Stomach (tissue), 19 donors: Measurements from ENCODE around the gene SELE. TPM values are rescaled to one million over a fixed set of nuclear protein-coding genes. Genes with fewer than 3 reads are reported as not detected.

Experiments
- DNase-seq, 2 donors: peaks; one replicate each; pipeline versions ENCODE4 v3.0.0 to v3.0.0-alpha.2; 2013 to 2019
- H3K27ac ChIP-seq, 5 donors: fragments of 200-600 bp in 4 of 5; sonication (generic) in 4 of 5; one replicate each; pipeline ENCODE4 v1.5.1; 2013 to 2019; ENCODE audit warnings: mild to moderate bottlenecking in 1 of 5, moderate library complexity in 1 of 5
- H3K27me3 ChIP-seq, 3 donors: fragments of 200-600 bp; sonication (generic); one replicate each; pipeline ENCODE4 v1.5.1; 2017 to 2019; ENCODE audit warnings: mixed run types in 1 of 3
- H3K36me3 ChIP-seq, 4 donors: fragments of 200-600 bp; sonication (generic); 1 replicate in 3 of 4; 2 replicates in 1 of 4; pipeline ENCODE4 v1.5.1; 2016 to 2019
- H3K4me1 ChIP-seq, 4 donors: fragments of 200-600 bp; sonication (generic); one replicate each; pipeline ENCODE4 v1.5.1; 2016 to 2019
- H3K4me3 ChIP-seq, 4 donors: fragments of 200-600 bp; sonication (generic) in 3 of 4; one replicate each; pipeline ENCODE4 v1.5.1; 2016 to 2019; ENCODE audit warnings: mild to moderate bottlenecking in 1 of 4
- H3K9me3 ChIP-seq, 4 donors: fragments of 200-600 bp; sonication (generic); one replicate each; pipeline ENCODE4 v1.5.1; 2016 to 2019
- CTCF ChIP-seq, 7 experiments: fragments of 450-650 bp in 4 of 7; fragments of 200-600 bp in 3 of 7; sonication (generic) in 3 of 7; IDR thresholded peaks; one replicate each; pipeline ENCODE4 v1.5.1; 2016 to 2019; ENCODE audit warnings: antibody characterized with exemption in 7 of 7, control low read depth in 2 of 7, mild to moderate bottlenecking in 1 of 7
- EP300 ChIP-seq: sonication (generic); formaldehyde crosslinking; IDR thresholded peaks from one replicate; pipeline ENCODE4 v1.6.1; 2017; ENCODE audit warnings: antibody characterized with exemption
- POLR2A ChIP-seq, 4 donors: fragments of 450-650 bp; IDR thresholded peaks; one replicate each; pipeline ENCODE4 v1.6.1; 2016; ENCODE audit warnings: antibody characterized with exemption in 4 of 4, control low read depth in 2 of 4, mild to moderate bottlenecking in 1 of 4, moderate library complexity in 1 of 4
- POLR2AphosphoS5 ChIP-seq, 3 donors: sonication (generic); formaldehyde crosslinking; IDR thresholded peaks; one replicate each; pipeline ENCODE4 v1.6.1; 2016; ENCODE audit warnings: antibody characterized with exemption in 3 of 3
- WGBS, 5 donors: extraction: QIAGEN DNeasy Blood & Tissue Kit in 3 of 5; methylation state at CpG; one replicate each; pipeline versions ENCODE4 v1.1.5 to v1.1.7; 2013 to 2018; 5-methylcytosine and 5-hydroxymethylcytosine counted together
- intact Hi-C: fragments of 100-400 bp; cut with DNase I; formaldehyde crosslinking; loops from one replicate; pipeline ENCODE4 v1.15.1; 2023; ENCODE audit warnings: low total_unique reads
- long read RNA-seq, 10 donors: transcript quantifications; one replicate each; lab custom pipeline, GENCODE V29; 2026
- polyA plus RNA-seq, 3 donors: library from polyadenylated mRNA; stranded (reverse); fragments of 200-250 nt; gene quantifications; one replicate each; pipeline ENCODE4 v1.2.3, GENCODE V29; 2013
- total RNA-seq, 5 donors: library from RNA; depleted of rRNA; stranded (reverse); fragments of >200 nt; gene quantifications; one replicate each; pipeline versions ENCODE4 v1.1.0 to v1.2.3, GENCODE V29; 2014 to 2016
- donor health status: healthy with polysubstance abuse.
- donor health status: Bipolar disorder and iron deficiency.
- donor health status: healthy.

The SELE gene
- total RNA-seq, result under 1 TPM in 3 of 5 donors, not detected in 2; 0.29 to 0.87 (median 0.55) TPM
- under 1 TPM; 0.44 to 0.70 (median 0.46) TPM for polyA plus RNA-seq
- long read RNA-seq, donor 1, result 0 reads
- long read RNA-seq, donor 2, result 0 reads
- long read RNA-seq, donor 3, result 0 reads
- long read RNA-seq, donor 4, result 0 reads
- long read RNA-seq, donor 5, result 0 reads
- long read RNA-seq, donor 6, result 0 reads
- long read RNA-seq, donor 7, result 0 reads
- long read RNA-seq, donor 8, result 0 reads
- long read RNA-seq, donor 9, result 0 reads
- long read RNA-seq, donor 10, result 0 reads

- no peak for TF ChIP-seq EP300
- TF ChIP-seq POLR2A (IDR thresholded peaks at IDR 0.05), result no peak
- no peak for TF ChIP-seq POLR2AphosphoS5 (IDR thresholded peaks at IDR 0.05)
- TF ChIP-seq CTCF (IDR thresholded peaks at IDR 0.05), result no peak
- Histone ChIP-seq H3K4me3 (no peak within 1 kb of the TSS), H3K27me3 (no peaks in the 10 kb centered on the region), H3K27ac (no peak within 1 kb of the TSS), H3K4me1 (no peaks in the 10 kb centered on the region), H3K9me3 (no peaks in the 10 kb centered on the region), H3K36me3 (no peaks in the 10 kb centered on the region)
- 80 to 83% (median 82%) methylated on average over 7 of the region's 7 CpGs for WGBS, 5 donors
- no peak for DNase-seq
- intact Hi-C loops, result no loop called here
Observed at GRCh38 chr1:169733924-169734323, at the start of gene SELE. Gene SELE, minus strand, starts transcription at chr1:169734079. Its CDS starts 467 bp downstream, at chr1:169733612.

- WGBS, 5 donors, result 68 to 86% (median 73%) methylated on average over 3 of the region's 3 CpGs
- peaks cover 0 to 5% (median 2%) of the 10 kb centered on the region in 4 donors for H3K4me1 ChIP-seq
- no peak overlapping the region for H3K27ac ChIP-seq
- H3K27me3 ChIP-seq, result peaks cover 0 to 4% (median 0%) of the 10 kb centered on the region in 3 donors
- intact Hi-C loops, result no loop called here
- TF ChIP-seq POLR2A (IDR thresholded peaks at IDR 0.05), result no peak
- TF ChIP-seq EP300, result no peak
- TF ChIP-seq POLR2AphosphoS5 (IDR thresholded peaks at IDR 0.05), result no peak
- no peak for TF ChIP-seq CTCF (IDR thresholded peaks at IDR 0.05)
- DNase-seq, result no peak
- H3K9me3 ChIP-seq, result no peaks in the 10 kb centered on the region
- H3K36me3 ChIP-seq, result no peaks in the 10 kb centered on the region
- H3K4me3 ChIP-seq, result no peak overlapping the region
Observed at GRCh38 chr1:169782596-169782995, 48.7 kb upstream of the SELE start.

- Histone ChIP-seq H3K4me1 (peaks cover 0 to 5% (median 2%) of the 10 kb centered on the region in 4 donors), H3K9me3 (no peaks in the 10 kb centered on the region), H3K27ac (no peak overlapping the region), H3K4me3 (no peak overlapping the region), H3K27me3 (peaks cover 0 to 1% (median 0%) of the 10 kb centered on the region in 3 donors), H3K36me3 (no peaks in the 10 kb centered on the region)
- TF ChIP-seq EP300, result no peak
- TF ChIP-seq CTCF (IDR thresholded peaks at IDR 0.05), result no peak
- TF ChIP-seq POLR2A (IDR thresholded peaks at IDR 0.05), result no peak
- TF ChIP-seq POLR2AphosphoS5 (IDR thresholded peaks at IDR 0.05), result no peak
- 28 to 41% (median 35%) methylated on average over 4 of the region's 4 CpGs for WGBS, 5 donors
- intact Hi-C loops, result no loop called here
- DNase-seq, result no peak
Observed at GRCh38 chr1:169779970-169780369, 46.1 kb upstream of the SELE start.

GRCh38 chr1:169779150-169779549 is 45.3 kb upstream of the SELE start:
- DNase-seq, result no peak
- no peaks in the 10 kb centered on the region for H3K36me3 ChIP-seq
- TF ChIP-seq EP300 (no peak), POLR2AphosphoS5 (IDR thresholded peaks at IDR 0.05) (no peak), CTCF (IDR thresholded peaks at IDR 0.05) (no peak), POLR2A (IDR thresholded peaks at IDR 0.05) (no peak)
- H3K27me3 ChIP-seq, result no peaks in the 10 kb centered on the region
- no peak overlapping the region for H3K27ac ChIP-seq
- H3K4me1 ChIP-seq, result peaks cover 0 to 5% (median 2%) of the 10 kb centered on the region in 4 donors
- no peaks in the 10 kb centered on the region for H3K9me3 ChIP-seq
- intact Hi-C loops, result no loop called here
- H3K4me3 ChIP-seq, result no peak overlapping the region
